Keratinocyte (primary cell): ENCODE results near the gene LDB2. TPM values are rescaled to one million over a fixed set of nuclear protein-coding genes. Genes with fewer than 3 reads are reported as not detected.

ENCODE experiments used
- DNase-seq: peaks from one replicate; pipeline ENCODE4 v3.0.0-alpha.2; 2011; ENCODE audit warnings: low read depth, missing footprints, low spot score
- FAIRE-seq: peaks from 2 replicates; lab custom pipeline; 2011; peaks lifted over from hg19 to GRCh38; lab: Jason Lieb, UNC
- H2AFZ ChIP-seq: 2 replicates; pipeline ENCODE4 v1.6.0; 2012; ENCODE audit warnings: low read length, control low read depth, inconsistent platforms; ENCODE audit not compliant: control insufficient read depth
- H3K27ac ChIP-seq: 2 replicates; pipeline ENCODE4 v1.5.1; 2011; ENCODE audit warnings: low read length; ENCODE audit not compliant: control insufficient read depth, insufficient read depth
- H3K27me3 ChIP-seq: 3 replicates; pipeline ENCODE4 v1.6.0; 2011; ENCODE audit warnings: low read length; ENCODE audit not compliant: control insufficient read depth, insufficient read depth; ENCODE audit errors: extremely low read depth
- H3K36me3 ChIP-seq, 2 experiments: 2 replicates in 1 of 2; 3 replicates in 1 of 2; pipeline ENCODE4 v1.5.1; 2011; ENCODE audit warnings: low read length in 2 of 2, mild to moderate bottlenecking in 1 of 2; ENCODE audit not compliant: control insufficient read depth in 2 of 2, insufficient read depth in 2 of 2; ENCODE audit errors: extremely low read depth in 1 of 2
- H3K4me1 ChIP-seq: 3 replicates; pipeline ENCODE4 v1.5.1; 2011; ENCODE audit warnings: low read length; ENCODE audit not compliant: control insufficient read depth, insufficient read depth; ENCODE audit errors: extremely low read depth
- H3K4me2 ChIP-seq: 3 replicates; pipeline ENCODE4 v1.6.0; 2011; ENCODE audit warnings: low read depth, low read length; ENCODE audit not compliant: control insufficient read depth, insufficient read depth; ENCODE audit errors: extremely low read depth
- H3K4me3 ChIP-seq, 3 experiments: fragments of 200-600 bp in 1 of 3; sonication (generic) in 1 of 3; 2 replicates in 2 of 3; 3 replicates in 1 of 3; pipeline ENCODE4 v1.5.1; 2011 to 2016; ENCODE audit warnings: low read length in 3 of 3, mild to moderate bottlenecking in 3 of 3, control low read depth in 2 of 3, inconsistent platforms in 1 of 3, low read depth in 1 of 3, mixed read lengths in 1 of 3, mixed run types in 1 of 3, moderate library complexity in 1 of 3; ENCODE audit not compliant: control insufficient read depth in 2 of 3, insufficient read depth in 2 of 3; ENCODE audit errors: extremely low read depth in 1 of 3
- H3K79me2 ChIP-seq: 2 replicates; pipeline ENCODE4 v1.6.0; 2012; ENCODE audit warnings: low read length; ENCODE audit not compliant: control insufficient read depth, insufficient read depth
- H3K9ac ChIP-seq: 3 replicates; pipeline ENCODE4 v1.6.0; 2011; ENCODE audit warnings: low read length; ENCODE audit not compliant: control insufficient read depth, insufficient read depth; ENCODE audit errors: extremely low read depth
- H3K9me1 ChIP-seq: 3 replicates; pipeline ENCODE4 v1.6.0; 2011; ENCODE audit warnings: low read length; ENCODE audit not compliant: control insufficient read depth, insufficient read depth; ENCODE audit errors: extremely low read depth
- H3K9me3 ChIP-seq: 2 replicates; pipeline ENCODE4 v1.5.1; 2012; ENCODE audit warnings: low read depth, low read length; ENCODE audit not compliant: control insufficient read depth
- H4K20me1 ChIP-seq: 3 replicates; pipeline ENCODE4 v1.6.0; 2011; ENCODE audit warnings: low read length; ENCODE audit not compliant: control insufficient read depth, insufficient read depth; ENCODE audit errors: extremely low read depth
- EZH2 ChIP-seq: IDR thresholded peaks from one replicate; pipeline ENCODE4 v1.6.1; 2012; ENCODE audit warnings: inconsistent platforms, mild to moderate bottlenecking, low read length, moderate library complexity
- dilution Hi-C: fragments of 300-500 bp; cut with MboI; formaldehyde crosslinking; loops from one replicate; pipeline ENCODE4 v1.7.0; 2020; ENCODE audit warnings: low sequenced_read_pairs; ENCODE audit not compliant: extremely low pct_ligation_motif_present
- polyA plus RNA-seq, 5 experiments: library from polyadenylated mRNA; depleted of rRNA in 3 of 5; stranded (reverse) in 3 of 5; stranded (forward) in 1 of 5; unstranded in 1 of 5; fragments of >200 nt; gene quantifications; 1 replicate in 1 of 5; 2 replicates in 3 of 5; 3 replicates in 1 of 5; pipeline versions ENCODE4 v1.2.1 to v1.2.3, GENCODE V29; 2011 to 2012; ENCODE audit warnings: missing spikeins in 2 of 5, low read depth in 1 of 5, low replicate concordance in 1 of 5
- TF ChIP-seq, protein P1 (sequence below), 3 experiments: IDR thresholded peaks in 1 of 3; conservative IDR thresholded peaks in 1 of 3; optimal IDR thresholded peaks in 1 of 3; 2 replicates in 2 of 3; 3 replicates in 1 of 3; pipeline versions ENCODE3 to v1.5.1; 2011; ENCODE audit warnings: low read length in 3 of 3, mild to moderate bottlenecking in 3 of 3, moderate library complexity in 2 of 3, control low read depth in 1 of 3, inconsistent platforms in 1 of 3; ENCODE audit not compliant: insufficient read depth in 2 of 3; ENCODE audit errors: extremely low read depth in 1 of 3

LDB2 gene
- polyA plus RNA-seq, 1 donor (not counting 4 experiments of a cell fraction or from before 2014, with no cell fraction given): not detected

DNA sequence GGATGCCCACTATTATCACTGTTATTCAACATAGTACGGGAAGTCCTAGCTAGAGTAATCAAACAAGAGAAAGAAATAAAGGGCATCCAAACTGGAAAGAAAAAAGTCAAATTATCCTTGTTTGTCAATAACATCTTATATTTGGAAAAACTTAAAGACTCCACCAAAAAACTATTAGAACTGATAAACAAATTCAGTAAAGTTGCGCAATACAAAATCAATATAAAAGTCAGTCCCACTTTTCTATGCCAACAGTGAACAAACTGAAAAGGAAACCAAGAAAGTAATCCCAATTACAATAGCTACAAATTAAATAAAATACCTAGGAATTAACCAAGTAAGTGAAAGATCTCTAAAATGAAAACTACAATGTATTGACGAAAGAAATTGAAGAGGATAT is 321.3 kb downstream of the LDB2 start:
- H3K4me3 ChIP-seq: no peak overlapping the region
- DNase-seq: no peak
- no peak overlapping the region for H2AFZ ChIP-seq
- no peak for FAIRE-seq
- no peak overlapping the region for H3K9ac ChIP-seq
- no peak overlapping the region for H3K27ac ChIP-seq
- H3K9me3 ChIP-seq: no peaks in the 10 kb centered on the region
- H3K27me3 ChIP-seq: no peaks in the 10 kb centered on the region
- TF ChIP-seq, protein P1, sequence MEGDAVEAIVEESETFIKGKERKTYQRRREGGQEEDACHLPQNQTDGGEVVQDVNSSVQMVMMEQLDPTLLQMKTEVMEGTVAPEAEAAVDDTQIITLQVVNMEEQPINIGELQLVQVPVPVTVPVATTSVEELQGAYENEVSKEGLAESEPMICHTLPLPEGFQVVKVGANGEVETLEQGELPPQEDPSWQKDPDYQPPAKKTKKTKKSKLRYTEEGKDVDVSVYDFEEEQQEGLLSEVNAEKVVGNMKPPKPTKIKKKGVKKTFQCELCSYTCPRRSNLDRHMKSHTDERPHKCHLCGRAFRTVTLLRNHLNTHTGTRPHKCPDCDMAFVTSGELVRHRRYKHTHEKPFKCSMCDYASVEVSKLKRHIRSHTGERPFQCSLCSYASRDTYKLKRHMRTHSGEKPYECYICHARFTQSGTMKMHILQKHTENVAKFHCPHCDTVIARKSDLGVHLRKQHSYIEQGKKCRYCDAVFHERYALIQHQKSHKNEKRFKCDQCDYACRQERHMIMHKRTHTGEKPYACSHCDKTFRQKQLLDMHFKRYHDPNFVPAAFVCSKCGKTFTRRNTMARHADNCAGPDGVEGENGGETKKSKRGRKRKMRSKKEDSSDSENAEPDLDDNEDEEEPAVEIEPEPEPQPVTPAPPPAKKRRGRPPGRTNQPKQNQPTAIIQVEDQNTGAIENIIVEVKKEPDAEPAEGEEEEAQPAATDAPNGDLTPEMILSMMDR (optimal IDR thresholded peaks at IDR 0.05 in 1 of 3, IDR thresholded peaks at IDR 0.05 in 1 of 3, conservative IDR thresholded peaks at IDR 0.05 in 1 of 3; ENCODE audit: extremely low read depth in 1 of 3, insufficient read depth in 2 of 3, low read length in 3 of 3): no peak
- TF ChIP-seq EZH2: no peak
- dilution Hi-C loops: no loop called here
- H4K20me1 ChIP-seq: no peaks in the 10 kb centered on the region
- H3K36me3 ChIP-seq: no peaks in the 10 kb centered on the region
- H3K9me1 ChIP-seq: no peaks in the 10 kb centered on the region
- no peaks in the 10 kb centered on the region for H3K79me2 ChIP-seq
- H3K4me1 ChIP-seq: no peaks in the 10 kb centered on the region
- H3K4me2 ChIP-seq: no peak overlapping the region

GRCh38 chr4:16574981-16575380 is 323.5 kb downstream of the LDB2 start:
- no peaks in the 10 kb centered on the region for H3K9me1 ChIP-seq
- dilution Hi-C loops: no loop called here
- H3K9me3 ChIP-seq: no peaks in the 10 kb centered on the region
- H3K9ac ChIP-seq: no peak overlapping the region
- no peaks in the 10 kb centered on the region for H3K36me3 ChIP-seq
- no peak overlapping the region for H3K4me2 ChIP-seq
- no peak for DNase-seq
- no peaks in the 10 kb centered on the region for H3K79me2 ChIP-seq
- no peak overlapping the region for H2AFZ ChIP-seq
- TF ChIP-seq, protein P1 (optimal IDR thresholded peaks at IDR 0.05 in 1 of 3, IDR thresholded peaks at IDR 0.05 in 1 of 3, conservative IDR thresholded peaks at IDR 0.05 in 1 of 3; ENCODE audit: extremely low read depth in 1 of 3, insufficient read depth in 2 of 3, low read length in 3 of 3): no peak
- no peak for TF ChIP-seq EZH2
- H3K27me3 ChIP-seq: no peaks in the 10 kb centered on the region
- no peaks in the 10 kb centered on the region for H3K4me1 ChIP-seq
- FAIRE-seq: no peak
- H4K20me1 ChIP-seq: no peaks in the 10 kb centered on the region
- no peak overlapping the region for H3K27ac ChIP-seq
- no peak overlapping the region for H3K4me3 ChIP-seq
